Measurements from ENCODE around the gene IFI30. TPM values are rescaled to one million over a fixed set of nuclear protein-coding genes. Genes with fewer than 3 reads are reported as not detected.

The IFI30 gene
- total RNA-seq, 2 donors from 2014 or later, result 47.1 to 95.2 TPM

GRCh38 chr19:18190278-18190677, 16.7 kb downstream of the IFI30 start:
- no peaks in the 10 kb centered on the region for H3K9me3 ChIP-seq
- H3K36me3 ChIP-seq, result no peaks in the 10 kb centered on the region
- H3K4me1 ChIP-seq, result peaks cover 8% of the 10 kb centered on the region
- H3K9ac ChIP-seq (ENCODE audit: low read depth in 2 of 2, low read length in 2 of 2), result no peak overlapping the region
- no peak for TF ChIP-seq CTCF (IDR thresholded peaks at IDR 0.05)
- no peak overlapping the region for H3K4me3 ChIP-seq
- H3K27ac ChIP-seq, result no peak overlapping the region
- intact Hi-C loops (cut with DNase I), result no loop called here
- DNase-seq, result no peak
- H3K27me3 ChIP-seq, result no peaks in the 10 kb centered on the region

- H3K9ac ChIP-seq (ENCODE audit: low read depth in 2 of 2, low read length in 2 of 2), result peak overlapping the region in 1 of 2 donors; percentile 90
- peak overlapping the region; percentile 46 for H3K4me3 ChIP-seq
- H3K9me3 ChIP-seq, result no peaks in the 10 kb centered on the region
- peak overlapping the region; percentile 97 for H3K27ac ChIP-seq
- intact Hi-C loops (cut with DNase I), result no loop called here
- peak; percentile 38 for DNase-seq
- no peak for TF ChIP-seq CTCF (IDR thresholded peaks at IDR 0.05)
- peaks cover 8% of the 10 kb centered on the region for H3K4me1 ChIP-seq
- H3K27me3 ChIP-seq, result no peaks in the 10 kb centered on the region
- no peaks in the 10 kb centered on the region for H3K36me3 ChIP-seq
These were observed 18.0 kb downstream of the IFI30 start for GRCh38 chr19:18191640-18192062.

GRCh38 chr19:18192673-18193387, 19.2 kb downstream of the IFI30 start, which contains the start of gene MPV17L2:
MPV17L2 (plus strand) TSS chr19:18193218; CDS start chr19:18193282, 64 bp downstream.
- H3K9ac ChIP-seq (ENCODE audit: low read depth in 2 of 2, low read length in 2 of 2), result peak within 1 kb of the TSS; percentile 91 to 97
- intact Hi-C loops (cut with DNase I), result no loop called here
- DNase-seq, result peak; percentile 99

GRCh38 chr19:18193388-18194180, 20.0 kb downstream of the IFI30 start:
- Histone ChIP-seq H3K36me3 (no peaks in the 10 kb centered on the region), H3K27ac (peak overlapping the region; percentile 59), H3K4me3 (peak overlapping the region; percentile 92), H3K9ac (ENCODE audit: low read depth in 2 of 2, low read length in 2 of 2) (peak overlapping the region; percentile 91 to 97), H3K27me3 (no peaks in the 10 kb centered on the region), H3K4me1 (peaks cover 8% of the 10 kb centered on the region), H3K9me3 (no peaks in the 10 kb centered on the region)
- intact Hi-C loops (cut with DNase I), result no loop called here
- DNase-seq, result peak; percentile 44
- no peak for TF ChIP-seq CTCF (IDR thresholded peaks at IDR 0.05)

More at GRCh38 chr19:18192673-18193387, 19.2 kb downstream of the IFI30 start, which contains the start of gene MPV17L2:
- TF ChIP-seq CTCF (IDR thresholded peaks at IDR 0.05), result no peak
- Histone ChIP-seq H3K27me3 (no peaks in the 10 kb centered on the region), H3K27ac (peak within 1 kb of the TSS; percentile 97), H3K36me3 (no peaks in the 10 kb centered on the region), H3K4me1 (peaks cover 8% of the 10 kb centered on the region), H3K9me3 (no peaks in the 10 kb centered on the region), H3K4me3 (peak within 1 kb of the TSS; percentile 92)

- H3K9me3 ChIP-seq, result no peaks in the 10 kb centered on the region
- intact Hi-C loops (cut with DNase I), result no loop called here
- no peaks in the 10 kb centered on the region for H3K36me3 ChIP-seq
- peaks cover 8% of the 10 kb centered on the region for H3K4me1 ChIP-seq
- H3K9ac ChIP-seq (ENCODE audit: low read depth in 2 of 2, low read length in 2 of 2), result peak overlapping the region; percentile 18 to 91
- no peaks in the 10 kb centered on the region for H3K27me3 ChIP-seq
- H3K27ac ChIP-seq, result peak overlapping the region; percentile 59
- no peak for DNase-seq
- no peak for TF ChIP-seq CTCF (IDR thresholded peaks at IDR 0.05)
- peak overlapping the region; percentile 92 for H3K4me3 ChIP-seq
These were observed 20.5 kb downstream of the IFI30 start for GRCh38 chr19:18194181-18194530.

All from colonic mucosa (tissue), 4 donors.